Calu3 (cell line): ENCODE data around the gene WDSUB1. TPM values are rescaled to one million over a fixed set of nuclear protein-coding genes. Genes with fewer than 3 reads are reported as not detected.

Experiments
- BruUV-seq: library from RNA; stranded (reverse); fragments of 400-500 nt; replicated peaks from 2 replicates; lab custom pipeline; 2021; lab: Mats Ljungman, UMichigan
- CTCF ChIA-PET: fragments of 300-600 bp; sonication (Branson Sonifier 250); formaldehyde crosslinking; loops from one replicate; lab custom pipeline; 2022; ENCODE audit warnings: antibody characterized with exemption; lab: Charles Lee
- DNase-seq: peaks from one replicate; pipeline ENCODE4 v3.0.0; 2022
- H3K27ac Mint-ChIP-seq: one replicate; pipeline ENCODE4 v1.8.0; 2022; ENCODE audit warnings: mixed read lengths; ENCODE audit not compliant: unreplicated experiment
- H3K27me3 Mint-ChIP-seq: one replicate; pipeline ENCODE4 v1.8.0; 2022; ENCODE audit warnings: mixed read lengths; ENCODE audit not compliant: unreplicated experiment
- H3K36me3 Mint-ChIP-seq: one replicate; pipeline ENCODE4 v1.8.0; 2022; ENCODE audit warnings: mild to moderate bottlenecking, moderate library complexity, mixed read lengths; ENCODE audit not compliant: insufficient read depth, unreplicated experiment
- H3K4me1 Mint-ChIP-seq: one replicate; pipeline ENCODE4 v1.8.0; 2022; ENCODE audit warnings: mild to moderate bottlenecking, low read depth, mixed read lengths; ENCODE audit not compliant: unreplicated experiment
- H3K4me3 Mint-ChIP-seq: one replicate; pipeline ENCODE4 v1.8.0; 2022; ENCODE audit warnings: mild to moderate bottlenecking, low read depth, moderate library complexity, mixed read lengths; ENCODE audit not compliant: unreplicated experiment
- H3K9me3 Mint-ChIP-seq: one replicate; pipeline ENCODE4 v1.8.0; 2022; ENCODE audit warnings: low read depth, mixed read lengths; ENCODE audit not compliant: unreplicated experiment
- intact Hi-C: fragments of 100-400 bp; cut with micrococcal nuclease; formaldehyde crosslinking; loops from one replicate; pipeline ENCODE4 v1.10.0; 2022; ENCODE audit not compliant: unreplicated experiment
- total RNA-seq: library from RNA; stranded (reverse); gene quantifications from 2 replicates; pipeline ENCODE4 v1.2.3, GENCODE V29; 2022
- TF ChIP-seq, protein P1 (sequence below): fragments of 200-600 bp; IDR thresholded peaks from one replicate; pipeline ENCODE4 v1.8.0; 2022; ENCODE audit warnings: antibody characterized with exemption; ENCODE audit not compliant: unreplicated experiment

Gene WDSUB1
- total RNA-seq, 1 experiment from 2014 or later = 6.7 TPM

DNA sequence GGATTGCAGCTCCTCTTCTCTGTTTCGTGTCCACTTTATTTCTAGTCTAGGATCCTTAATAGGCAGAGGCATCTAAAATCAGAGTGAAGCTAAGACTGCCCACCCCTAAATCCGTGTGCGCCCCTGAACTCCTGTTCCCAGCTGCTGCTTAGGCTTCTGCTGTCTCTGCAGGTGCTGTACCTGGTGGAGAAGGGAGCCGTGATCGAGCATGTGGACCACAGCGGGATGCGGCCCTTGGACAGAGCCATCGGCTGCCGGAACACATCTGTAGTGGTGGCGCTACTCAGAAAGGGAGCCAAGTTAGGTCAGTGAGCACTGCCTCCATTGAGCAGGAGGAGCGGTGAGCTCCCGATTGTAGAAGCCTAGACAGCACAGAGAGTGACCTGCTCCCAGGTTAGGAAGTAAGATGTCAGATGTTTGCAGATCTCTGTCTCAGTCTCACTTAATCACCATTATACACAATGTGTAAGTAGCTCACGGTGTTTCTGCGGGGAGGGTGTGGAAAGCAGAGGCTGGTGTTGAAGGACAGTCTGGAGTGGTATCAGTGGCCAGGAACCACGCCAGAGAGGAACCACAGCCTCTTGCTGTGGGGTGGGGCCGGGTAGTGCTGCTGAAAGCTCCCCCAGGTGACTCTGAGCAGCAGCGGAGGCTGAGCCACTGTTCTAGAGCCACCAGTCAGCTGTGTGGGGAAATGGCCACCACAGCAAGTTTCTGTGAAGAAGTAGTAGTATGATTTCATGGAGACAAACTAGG is 62.3 kb downstream of the WDSUB1 start:
- intact Hi-C loops = no loop called here
- Mint-ChIP-seq H3K4me3 (no peak overlapping the region), H3K4me1 (no peaks in the 10 kb centered on the region), H3K27ac (no peak overlapping the region), H3K36me3 (peaks cover 23% of the 10 kb centered on the region), H3K27me3 (no peaks in the 10 kb centered on the region), H3K9me3 (no peaks in the 10 kb centered on the region)
- no TSS peak for BruUV-seq
- CTCF ChIA-PET = interaction anchor here (0.6 kb wide), 1 partner anchor 700 kb away, joined by 3 read pairs; no protein-coding TSS in a partner anchor
- TF ChIP-seq, protein P1, sequence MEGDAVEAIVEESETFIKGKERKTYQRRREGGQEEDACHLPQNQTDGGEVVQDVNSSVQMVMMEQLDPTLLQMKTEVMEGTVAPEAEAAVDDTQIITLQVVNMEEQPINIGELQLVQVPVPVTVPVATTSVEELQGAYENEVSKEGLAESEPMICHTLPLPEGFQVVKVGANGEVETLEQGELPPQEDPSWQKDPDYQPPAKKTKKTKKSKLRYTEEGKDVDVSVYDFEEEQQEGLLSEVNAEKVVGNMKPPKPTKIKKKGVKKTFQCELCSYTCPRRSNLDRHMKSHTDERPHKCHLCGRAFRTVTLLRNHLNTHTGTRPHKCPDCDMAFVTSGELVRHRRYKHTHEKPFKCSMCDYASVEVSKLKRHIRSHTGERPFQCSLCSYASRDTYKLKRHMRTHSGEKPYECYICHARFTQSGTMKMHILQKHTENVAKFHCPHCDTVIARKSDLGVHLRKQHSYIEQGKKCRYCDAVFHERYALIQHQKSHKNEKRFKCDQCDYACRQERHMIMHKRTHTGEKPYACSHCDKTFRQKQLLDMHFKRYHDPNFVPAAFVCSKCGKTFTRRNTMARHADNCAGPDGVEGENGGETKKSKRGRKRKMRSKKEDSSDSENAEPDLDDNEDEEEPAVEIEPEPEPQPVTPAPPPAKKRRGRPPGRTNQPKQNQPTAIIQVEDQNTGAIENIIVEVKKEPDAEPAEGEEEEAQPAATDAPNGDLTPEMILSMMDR = no peak
- no peak for DNase-seq

GRCh38 chr2:159219394-159219998 is 67.0 kb downstream of the WDSUB1 start:
- intact Hi-C loops = no loop called here
- Mint-ChIP-seq H3K27ac (no peak overlapping the region), H3K9me3 (peaks cover 4% of the 10 kb centered on the region), H3K4me3 (no peak overlapping the region), H3K36me3 (peaks cover 19% of the 10 kb centered on the region), H3K4me1 (no peaks in the 10 kb centered on the region), H3K27me3 (no peaks in the 10 kb centered on the region)
- TF ChIP-seq, protein P1 = no peak
- CTCF ChIA-PET = no interaction called here
- DNase-seq = no peak
- BruUV-seq = no TSS peak

DNA sequence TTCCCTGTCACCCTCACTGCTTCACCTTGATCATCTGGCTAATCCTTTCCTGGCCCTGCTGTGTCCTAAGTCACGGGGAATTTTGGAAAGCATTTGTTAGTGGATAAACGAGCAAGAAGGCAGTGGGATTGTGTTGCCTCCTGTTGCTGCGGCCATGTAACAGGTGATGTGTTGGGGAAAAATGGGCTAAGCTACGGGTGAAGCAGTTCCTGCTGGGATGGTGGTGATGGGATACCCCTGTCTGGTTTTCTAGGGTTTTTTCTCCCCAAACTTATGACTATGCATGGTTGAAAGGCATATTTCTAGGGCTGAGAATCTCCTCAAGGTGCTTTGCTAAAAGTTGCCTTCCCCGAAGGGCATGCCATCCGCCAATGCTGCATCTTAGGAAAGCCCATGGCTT is 68.1 kb downstream of the WDSUB1 start:
- Mint-ChIP-seq H3K4me3 (no peak overlapping the region), H3K4me1 (no peaks in the 10 kb centered on the region), H3K36me3 (peaks cover 8% of the 10 kb centered on the region), H3K9me3 (peaks cover 4% of the 10 kb centered on the region), H3K27me3 (no peaks in the 10 kb centered on the region), H3K27ac (no peak overlapping the region)
- no peak for DNase-seq
- no TSS peak for BruUV-seq
- intact Hi-C loops = no loop called here
- TF ChIP-seq, protein P1 = no peak
- CTCF ChIA-PET = no interaction called here

GRCh38 chr2:159217676-159218075 is 68.8 kb downstream of the WDSUB1 start:
- TF ChIP-seq, protein P1 = no peak
- no peak for DNase-seq
- BruUV-seq = no TSS peak
- Mint-ChIP-seq H3K4me1 (no peaks in the 10 kb centered on the region), H3K4me3 (no peak overlapping the region), H3K27me3 (no peaks in the 10 kb centered on the region), H3K36me3 (peaks cover 8% of the 10 kb centered on the region), H3K9me3 (peaks cover 4% of the 10 kb centered on the region), H3K27ac (no peak overlapping the region)
- intact Hi-C loops = no loop called here
- CTCF ChIA-PET = no interaction called here
